Fibroblast of pulmonary artery (primary cell): ENCODE measurements around the gene PCDHAC1.

Source experiments
- DNase-seq: peaks from one replicate; pipeline ENCODE4 v3.0.0-alpha.2; 2010; ENCODE audit warnings: low read depth
- H3K4me3 ChIP-seq: replicated peaks from 2 replicates; pipeline ENCODE4 v1.5.1; 2011; ENCODE audit warnings: low read depth, mild to moderate bottlenecking, control low read depth, low read length, moderate library complexity
- TF ChIP-seq, protein P1 (sequence below): IDR thresholded peaks from 2 replicates; pipeline ENCODE4 v1.5.1; 2011; ENCODE audit warnings: mild to moderate bottlenecking, control low read depth, low read length, inconsistent platforms; ENCODE audit errors: missing control alignments

Gene PCDHAC1

GRCh38 chr5:140967226-140967893 is 41.3 kb downstream of the PCDHAC1 start:
- no peak overlapping the region for H3K4me3 ChIP-seq
- no peak for DNase-seq
- TF ChIP-seq, protein P1, sequence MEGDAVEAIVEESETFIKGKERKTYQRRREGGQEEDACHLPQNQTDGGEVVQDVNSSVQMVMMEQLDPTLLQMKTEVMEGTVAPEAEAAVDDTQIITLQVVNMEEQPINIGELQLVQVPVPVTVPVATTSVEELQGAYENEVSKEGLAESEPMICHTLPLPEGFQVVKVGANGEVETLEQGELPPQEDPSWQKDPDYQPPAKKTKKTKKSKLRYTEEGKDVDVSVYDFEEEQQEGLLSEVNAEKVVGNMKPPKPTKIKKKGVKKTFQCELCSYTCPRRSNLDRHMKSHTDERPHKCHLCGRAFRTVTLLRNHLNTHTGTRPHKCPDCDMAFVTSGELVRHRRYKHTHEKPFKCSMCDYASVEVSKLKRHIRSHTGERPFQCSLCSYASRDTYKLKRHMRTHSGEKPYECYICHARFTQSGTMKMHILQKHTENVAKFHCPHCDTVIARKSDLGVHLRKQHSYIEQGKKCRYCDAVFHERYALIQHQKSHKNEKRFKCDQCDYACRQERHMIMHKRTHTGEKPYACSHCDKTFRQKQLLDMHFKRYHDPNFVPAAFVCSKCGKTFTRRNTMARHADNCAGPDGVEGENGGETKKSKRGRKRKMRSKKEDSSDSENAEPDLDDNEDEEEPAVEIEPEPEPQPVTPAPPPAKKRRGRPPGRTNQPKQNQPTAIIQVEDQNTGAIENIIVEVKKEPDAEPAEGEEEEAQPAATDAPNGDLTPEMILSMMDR = no peak

DNA sequence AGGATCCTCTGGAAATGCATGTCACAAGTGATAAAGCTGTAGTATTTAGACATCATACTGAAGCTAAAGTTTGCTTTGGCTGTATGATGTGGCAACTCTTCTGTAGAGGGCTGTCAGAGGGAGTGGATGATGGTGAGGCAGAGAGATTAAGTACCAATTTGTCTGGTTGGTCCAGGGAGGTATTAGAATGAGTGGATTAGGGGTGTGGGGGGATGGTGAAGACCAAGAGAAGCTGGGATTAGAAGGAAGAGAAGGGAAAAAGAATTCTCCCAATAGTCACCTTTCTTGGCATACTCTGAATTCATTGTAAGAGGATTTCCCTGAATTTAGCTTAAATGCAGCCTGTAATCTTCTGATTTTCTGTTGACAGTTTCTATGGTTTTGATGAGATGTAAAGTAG is 43.8 kb downstream of the PCDHAC1 start:
- no peak overlapping the region for H3K4me3 ChIP-seq
- no peak for DNase-seq
- TF ChIP-seq, protein P1 = no peak

DNA sequence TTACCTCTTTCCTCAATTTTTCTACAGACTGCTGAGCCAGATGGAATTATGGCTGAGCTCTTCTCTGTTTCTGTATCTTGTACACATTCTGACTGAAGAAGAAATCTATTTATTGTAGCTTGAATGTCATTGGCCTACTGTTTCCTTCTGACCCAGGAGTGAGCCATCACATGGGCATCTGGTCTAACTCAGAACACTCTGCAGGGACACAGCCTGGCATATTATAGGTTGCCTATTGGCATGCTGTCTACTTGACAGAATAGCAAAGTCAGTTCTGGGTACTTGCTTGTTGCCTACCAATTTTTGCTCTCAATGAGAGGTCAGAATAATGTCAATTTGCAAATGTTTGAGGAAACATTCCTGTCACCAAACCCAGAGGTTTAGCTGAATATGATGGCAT is 47.5 kb downstream of the PCDHAC1 start:
- H3K4me3 ChIP-seq = no peak overlapping the region
- TF ChIP-seq, protein P1 = no peak
- DNase-seq = no peak

- no peak overlapping the region for H3K4me3 ChIP-seq
- TF ChIP-seq, protein P1 = no peak
- peak; percentile 21 for DNase-seq
Measured at GRCh38 chr5:140977003-140977402, 50.9 kb downstream of the PCDHAC1 start.

GRCh38 chr5:140978260-140978659 is 52.2 kb downstream of the PCDHAC1 start:
- H3K4me3 ChIP-seq = no peak overlapping the region
- DNase-seq = no peak
- TF ChIP-seq, protein P1 = no peak

GRCh38 chr5:140978983-140979382 is 52.9 kb downstream of the PCDHAC1 start:
- TF ChIP-seq, protein P1 = no peak
- no peak overlapping the region for H3K4me3 ChIP-seq
- DNase-seq = no peak
